GM19463 (cell line): Measurements from ENCODE around the gene PNPT1.
"Not testable (repeated sequence)": the region's sequence is repeated elsewhere in the genome, so short reads cannot be mapped to it uniquely, and the experiment has no call there.

ENCODE experiments used
- ATAC-seq: cut with Tn5 transposase; IDR thresholded peaks from one replicate; pipeline ENCODE4 v1.9.1; 2021; ENCODE audit warnings: mild to moderate bottlenecking, moderate library complexity; ENCODE audit not compliant: unreplicated experiment

The PNPT1 gene

GRCh38 chr2:55693181-55694125 is at the start of gene PNPT1:
TSS of gene PNPT1 (minus strand) at chr2:55693844. CDS start at chr2:55693823, 21 bp downstream.
- peak; percentile 100 for ATAC-seq

GRCh38 chr2:55742996-55743395 is 49.4 kb upstream of the PNPT1 start:
- ATAC-seq, result no peak

- ATAC-seq, result not testable (repeated sequence)
Observed at GRCh38 chr2:55736019-55736536, 42.4 kb upstream of the PNPT1 start.

GRCh38 chr2:55734726-55735125 is 41.1 kb upstream of the PNPT1 start:
- no peak for ATAC-seq

GRCh38 chr2:55733335-55733734 is 39.7 kb upstream of the PNPT1 start:
- ATAC-seq, result no peak

- ATAC-seq, result no peak
Observed at GRCh38 chr2:55732854-55733253, 39.2 kb upstream of the PNPT1 start.

- no peak for ATAC-seq
Observed at GRCh38 chr2:55729136-55729685, 35.6 kb upstream of the PNPT1 start.

GRCh38 chr2:55721596-55722215 is 28.1 kb upstream of the PNPT1 start:
- ATAC-seq, result no peak

GRCh38 chr2:55720417-55720816 is 26.8 kb upstream of the PNPT1 start:
- no peak for ATAC-seq

- no peak for ATAC-seq
Observed at GRCh38 chr2:55719852-55720251, 26.2 kb upstream of the PNPT1 start.

GRCh38 chr2:55718165-55719008 is 24.7 kb upstream of the PNPT1 start:
- peak; percentile 64 for ATAC-seq

GRCh38 chr2:55715626-55716025 is 22.0 kb upstream of the PNPT1 start:
- ATAC-seq, result no peak

GRCh38 chr2:55715178-55715577 is 21.5 kb upstream of the PNPT1 start:
- not testable (repeated sequence) for ATAC-seq

GRCh38 chr2:55712477-55713060 is 18.9 kb upstream of the PNPT1 start:
- no peak for ATAC-seq

- no peak for ATAC-seq
Observed at GRCh38 chr2:55710025-55710424, 16.4 kb upstream of the PNPT1 start.

GRCh38 chr2:55707751-55708150 is 14.1 kb upstream of the PNPT1 start:
- no peak for ATAC-seq

GRCh38 chr2:55706258-55706657 is 12.6 kb upstream of the PNPT1 start:
- not testable (repeated sequence) for ATAC-seq

GRCh38 chr2:55705027-55705653 is 11.5 kb upstream of the PNPT1 start:
- ATAC-seq, result no peak

GRCh38 chr2:55703350-55703749 is 9.7 kb upstream of the PNPT1 start:
- ATAC-seq, result no peak

GRCh38 chr2:55692740-55693139 is 904 bp downstream of the PNPT1 start:
- ATAC-seq, result not testable (repeated sequence)
